Stimulated activated CD8-positive, alpha-beta memory T cell treated with anti-CD3 and anti-CD28 coated beads, Interleukin-15, amount 100 ng/mL, for 24 hours (primary cell): ENCODE results near the gene SPAG16.

ENCODE experiments used
- DNase-seq: peaks from one replicate; pipeline ENCODE4 v3.0.0-alpha.2; 2020; ENCODE audit warnings: low read depth

SPAG16 gene

GRCh38 chr2:214076527-214076926 lies 792.3 kb downstream of the SPAG16 start:
- no peak for DNase-seq

- no peak for DNase-seq
Observed at GRCh38 chr2:214077727-214078126, 793.5 kb downstream of the SPAG16 start.

- DNase-seq = no peak
Observed at GRCh38 chr2:214079032-214079431, 794.8 kb downstream of the SPAG16 start.

GRCh38 chr2:214088536-214088935 lies 804.3 kb downstream of the SPAG16 start:
- DNase-seq = no peak

GRCh38 chr2:214096208-214096715 lies 812.0 kb downstream of the SPAG16 start:
- no peak for DNase-seq

GRCh38 chr2:214098811-214099210 lies 814.5 kb downstream of the SPAG16 start:
- no peak for DNase-seq

- no peak for DNase-seq
Observed at GRCh38 chr2:214100488-214100887, 816.2 kb downstream of the SPAG16 start.

GRCh38 chr2:214103276-214104001 lies 819.2 kb downstream of the SPAG16 start:
- DNase-seq = no peak

GRCh38 chr2:214104219-214104618 lies 820.0 kb downstream of the SPAG16 start:
- DNase-seq = no peak

- no peak for DNase-seq
Observed at GRCh38 chr2:214104967-214105366, 820.7 kb downstream of the SPAG16 start.

GRCh38 chr2:214107726-214108125 lies 823.5 kb downstream of the SPAG16 start:
- DNase-seq = no peak

- DNase-seq = no peak
Observed at GRCh38 chr2:214108598-214108997, 824.3 kb downstream of the SPAG16 start.

- DNase-seq = no peak
Observed at GRCh38 chr2:214117054-214117453, 832.8 kb downstream of the SPAG16 start.

- no peak for DNase-seq
Observed at GRCh38 chr2:214126135-214126534, 841.9 kb downstream of the SPAG16 start.

GRCh38 chr2:214127170-214127569 lies 842.9 kb downstream of the SPAG16 start:
- DNase-seq = no peak

GRCh38 chr2:214127571-214127970 lies 843.3 kb downstream of the SPAG16 start:
- DNase-seq = no peak

GRCh38 chr2:214128040-214128439 lies 843.8 kb downstream of the SPAG16 start:
- DNase-seq = no peak

- no peak for DNase-seq
Observed at GRCh38 chr2:214130114-214130513, 845.9 kb downstream of the SPAG16 start.

- no peak for DNase-seq
Observed at GRCh38 chr2:214135966-214136365, 851.7 kb downstream of the SPAG16 start.

GRCh38 chr2:214138779-214139178 lies 854.5 kb downstream of the SPAG16 start:
- DNase-seq = no peak

GRCh38 chr2:214139630-214140284 lies 855.5 kb downstream of the SPAG16 start:
- DNase-seq = no peak

- DNase-seq = no peak
Observed at GRCh38 chr2:214156971-214157370, 872.7 kb downstream of the SPAG16 start.

GRCh38 chr2:214158851-214159250 lies 874.6 kb downstream of the SPAG16 start:
- DNase-seq = no peak

- no peak for DNase-seq
Observed at GRCh38 chr2:214169281-214169680, 885.0 kb downstream of the SPAG16 start.
